ENCODE measurements around the gene RSPO3.
A peak's percentile ranks its signal among the peaks of the same experiment; 100 is the strongest.

RSPO3 gene

DNA sequence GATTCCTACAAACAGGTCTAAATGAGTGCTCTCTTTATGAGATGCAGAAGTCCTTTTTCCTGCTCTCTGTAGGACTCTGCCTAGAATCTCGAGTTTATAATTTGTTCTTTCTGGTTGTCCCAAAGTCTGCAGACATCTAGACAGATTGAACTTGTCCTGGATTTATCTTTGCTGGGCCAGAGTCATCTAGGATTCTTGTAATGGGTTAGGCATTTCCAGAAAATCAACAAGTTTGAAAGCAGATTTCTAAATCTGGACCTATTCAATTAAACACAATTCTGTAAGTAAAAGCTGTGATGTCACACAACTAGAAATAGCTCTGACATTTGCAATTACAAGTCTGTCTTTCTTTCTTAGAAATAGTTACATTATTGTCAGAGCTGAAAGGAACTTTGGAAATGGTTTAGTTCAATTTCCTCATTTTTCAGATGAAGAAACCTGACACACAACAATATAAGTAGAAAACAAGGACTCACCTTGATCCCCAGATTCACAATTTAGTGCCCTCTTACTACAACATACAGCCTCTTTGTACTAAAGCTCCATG is 4.2 kb upstream of the RSPO3 start:
- DNase-seq: no peak

DNA sequence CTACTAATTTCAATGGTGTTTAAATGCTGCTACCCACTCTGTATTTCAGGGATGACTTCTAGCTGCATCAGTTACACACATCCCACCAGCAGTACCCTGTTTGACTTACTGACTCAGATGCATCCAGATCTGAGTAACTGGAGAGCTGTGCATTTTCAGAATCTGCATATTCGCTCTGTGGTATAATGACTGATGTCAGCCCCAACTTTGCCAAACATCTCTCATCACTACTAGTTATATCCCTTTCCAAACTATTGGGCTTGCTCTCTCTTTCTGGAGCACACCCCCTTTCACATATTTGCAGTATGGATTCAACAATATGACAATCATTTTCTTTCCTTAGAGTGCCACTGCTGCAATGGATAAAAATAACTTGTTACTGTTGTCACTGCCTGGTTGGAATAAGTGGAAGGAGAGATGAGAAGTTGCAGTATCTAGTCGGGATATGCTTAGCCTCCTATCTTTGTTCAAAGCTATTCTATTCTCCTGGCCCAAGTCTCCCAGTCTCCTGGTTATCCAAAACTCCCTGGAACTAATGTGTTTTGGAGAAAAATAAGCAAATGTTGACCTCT is 3.3 kb upstream of the RSPO3 start:
- DNase-seq: no peak

DNA sequence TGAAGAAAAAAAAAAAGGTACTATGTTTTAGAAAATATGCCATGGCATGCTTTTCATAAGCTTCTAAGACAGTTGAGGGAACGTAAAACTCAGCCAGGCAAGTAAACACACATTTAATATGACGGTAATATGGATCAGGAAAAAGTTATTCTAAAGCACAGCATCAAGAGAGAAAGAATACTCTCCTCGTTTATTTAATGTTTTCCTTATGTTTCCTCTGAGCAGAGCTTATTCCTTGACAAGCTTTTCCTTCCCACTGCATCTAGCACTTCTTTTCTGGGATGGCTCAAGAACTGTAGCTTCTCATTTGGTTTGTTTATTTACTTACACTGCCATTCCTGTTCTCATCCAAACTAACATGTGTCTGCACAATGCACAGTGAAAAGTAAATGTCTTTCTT is 2.7 kb upstream of the RSPO3 start:
- DNase-seq: no peak

DNA sequence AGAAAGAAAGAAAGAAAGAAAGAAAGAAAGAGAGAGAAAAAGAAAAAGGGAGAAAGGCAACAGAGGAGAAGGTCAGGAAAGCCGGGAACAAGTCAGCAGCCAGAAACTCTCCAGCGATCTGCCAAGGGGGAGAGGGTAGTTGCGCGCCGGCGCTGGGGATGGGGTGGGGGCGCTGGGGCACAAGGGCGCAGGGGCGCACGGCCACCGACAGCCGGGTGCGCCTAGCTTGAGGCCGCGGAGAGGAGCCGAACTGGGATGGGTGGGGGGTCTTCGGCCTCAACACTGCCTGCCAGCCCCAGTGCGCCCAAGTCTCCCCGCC is 533 bp upstream of the RSPO3 start:
- DNase-seq: no peak

DNA sequence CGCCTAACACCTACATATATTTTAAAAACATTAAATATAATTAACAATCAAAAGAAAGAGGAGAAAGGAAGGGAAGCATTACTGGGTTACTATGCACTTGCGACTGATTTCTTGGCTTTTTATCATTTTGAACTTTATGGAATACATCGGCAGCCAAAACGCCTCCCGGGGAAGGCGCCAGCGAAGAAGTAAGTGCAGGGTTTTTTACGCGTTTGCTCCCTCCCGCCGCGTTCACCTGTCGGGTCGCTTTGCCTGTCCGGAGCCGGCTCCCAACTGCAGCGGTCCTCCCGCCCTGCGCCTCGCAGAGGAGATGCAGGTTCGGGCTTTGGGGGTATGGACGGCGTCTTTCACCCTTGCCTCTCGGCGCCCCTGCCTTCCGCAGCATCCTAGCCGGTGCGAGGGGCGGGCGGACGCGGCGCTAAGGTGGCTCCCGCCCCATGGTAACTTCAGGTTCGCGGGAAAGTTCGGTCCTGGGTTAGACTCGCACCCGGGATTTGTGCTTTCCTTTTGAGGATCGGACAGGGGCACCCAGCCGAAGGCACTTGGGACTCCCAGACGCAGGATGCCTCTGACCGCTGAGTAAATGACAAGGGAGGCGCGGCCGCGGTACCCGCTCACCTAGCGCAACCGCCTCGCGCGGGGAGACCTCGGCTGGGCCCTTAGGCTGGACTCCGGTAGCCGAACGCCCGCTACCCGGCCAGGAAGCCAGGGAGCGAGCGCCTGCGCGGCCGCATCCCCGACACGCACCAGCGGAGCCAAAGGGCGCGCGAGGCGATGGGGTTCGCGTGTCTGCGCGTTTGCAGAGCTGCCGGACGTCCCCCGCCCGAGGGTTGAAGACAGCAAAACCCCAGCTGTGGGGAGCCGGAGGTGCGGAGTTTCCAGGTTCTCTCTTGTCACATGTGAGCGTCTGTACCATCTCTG is 891 bp downstream of the RSPO3 start:
- DNase-seq: no peak

DNA sequence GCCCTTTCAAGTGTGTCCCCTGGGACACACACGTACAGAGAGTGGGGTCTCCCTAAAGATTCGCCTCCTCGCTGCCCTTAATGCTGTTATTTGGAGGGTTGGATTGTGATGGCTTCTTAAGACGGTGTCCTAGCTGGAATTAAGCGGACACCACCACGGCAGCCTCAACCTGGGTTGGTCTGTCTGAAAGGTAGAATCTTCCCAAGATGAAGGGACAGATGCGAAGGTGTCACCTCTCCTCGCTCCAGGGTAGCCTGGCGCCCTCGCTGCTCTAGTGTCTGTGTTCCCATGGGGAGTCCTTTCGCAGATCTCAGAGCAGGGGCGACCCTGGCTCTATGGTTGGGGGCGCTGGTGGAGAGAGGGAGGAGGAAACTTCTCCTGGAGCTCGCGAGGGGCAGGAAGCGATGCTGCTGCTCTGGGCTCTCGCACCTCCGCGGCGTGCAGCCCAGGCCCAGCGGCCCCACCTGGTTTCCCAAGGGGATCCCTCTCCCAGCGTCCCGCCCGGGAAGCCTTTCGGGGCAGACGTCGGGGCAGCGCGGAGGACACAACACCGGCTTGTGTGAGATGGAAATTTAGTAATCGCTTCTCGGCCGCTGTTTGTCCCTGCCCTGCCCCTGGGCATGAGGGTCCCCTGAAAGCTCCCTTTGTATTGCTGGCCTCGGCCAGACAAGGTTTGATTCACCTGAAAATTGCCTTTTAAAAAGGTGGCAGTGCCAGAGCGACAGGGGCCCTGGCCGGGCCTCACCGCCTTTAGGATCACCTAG is 1.7 kb downstream of the RSPO3 start:
- no peak for DNase-seq

DNA sequence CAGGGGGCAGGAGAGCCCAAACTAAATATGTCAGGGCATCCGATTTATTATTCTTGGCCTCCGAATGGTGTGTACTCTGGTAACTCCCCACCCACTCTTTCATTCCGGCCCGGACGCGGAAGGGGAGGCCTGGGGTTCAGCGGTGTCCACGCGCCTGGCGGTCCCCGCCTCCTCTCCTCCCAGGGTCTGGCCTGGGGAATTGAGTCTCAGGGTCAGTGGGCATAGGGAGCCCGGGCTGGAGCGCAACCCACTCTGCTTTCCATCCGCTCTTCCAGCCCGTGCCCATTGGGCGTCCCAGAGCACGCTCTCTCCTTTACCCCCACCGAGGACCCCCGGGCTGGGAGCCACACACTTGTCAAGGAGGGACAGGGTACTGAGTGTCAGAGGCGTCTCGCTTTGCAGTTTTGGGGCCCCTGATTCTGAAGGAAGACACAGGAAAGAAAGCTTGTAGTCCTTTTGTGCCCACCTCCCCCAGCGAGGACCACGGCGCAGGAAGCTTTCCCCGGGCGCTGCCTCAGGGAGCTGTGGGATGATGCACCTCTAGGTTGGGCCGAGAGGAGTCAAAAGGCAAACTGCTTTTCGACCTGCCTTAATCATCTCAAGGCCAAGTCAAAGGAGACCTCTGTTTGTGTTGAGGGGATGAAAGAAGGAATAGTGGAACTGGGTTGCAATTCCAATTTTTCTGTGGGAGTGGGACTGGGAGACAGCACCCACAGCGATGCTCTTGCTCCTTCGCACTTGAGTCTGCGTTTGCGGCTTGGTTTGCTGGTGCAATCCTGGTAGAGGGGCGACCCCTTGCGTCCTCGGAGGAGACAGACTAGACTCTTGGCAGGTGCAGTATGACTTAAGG is 2.5 kb downstream of the RSPO3 start:
- DNase-seq: peak; percentile 76

DNA sequence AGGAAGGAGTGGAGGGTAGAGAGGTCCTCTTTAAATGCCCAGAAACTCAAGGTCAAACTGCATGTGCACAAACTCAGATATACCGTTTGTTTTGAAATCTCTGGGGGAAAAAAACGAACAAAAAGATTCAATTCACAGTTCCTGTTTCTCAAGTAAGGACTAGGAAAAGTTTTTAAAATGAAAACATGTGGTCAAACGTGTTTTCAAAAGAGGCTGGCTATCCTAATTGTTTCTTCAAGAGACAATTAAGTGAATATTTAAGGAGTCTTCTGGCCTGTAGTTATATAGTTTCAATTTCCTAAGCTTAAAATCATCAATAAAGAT is 3.1 kb downstream of the RSPO3 start:
- DNase-seq: no peak

DNA sequence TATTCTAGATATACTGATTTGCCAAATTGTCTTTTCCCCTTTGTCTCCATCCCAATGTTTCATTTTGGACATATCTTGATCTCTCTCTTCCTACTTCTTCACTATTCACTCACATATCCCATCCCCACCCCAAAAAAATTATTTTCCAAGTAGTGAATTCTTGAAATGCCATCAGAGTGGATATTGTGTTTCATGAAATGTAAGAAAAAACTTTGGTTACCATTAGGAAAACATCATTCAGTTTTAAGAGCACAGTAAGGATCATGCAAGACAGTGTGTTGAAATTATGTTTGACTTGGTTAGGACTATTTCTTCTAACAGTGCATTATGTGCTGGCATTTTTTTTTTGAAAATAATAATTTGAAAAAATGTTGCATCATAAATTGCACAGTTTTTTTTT is 5.7 kb downstream of the RSPO3 start:
- no peak for DNase-seq

DNA sequence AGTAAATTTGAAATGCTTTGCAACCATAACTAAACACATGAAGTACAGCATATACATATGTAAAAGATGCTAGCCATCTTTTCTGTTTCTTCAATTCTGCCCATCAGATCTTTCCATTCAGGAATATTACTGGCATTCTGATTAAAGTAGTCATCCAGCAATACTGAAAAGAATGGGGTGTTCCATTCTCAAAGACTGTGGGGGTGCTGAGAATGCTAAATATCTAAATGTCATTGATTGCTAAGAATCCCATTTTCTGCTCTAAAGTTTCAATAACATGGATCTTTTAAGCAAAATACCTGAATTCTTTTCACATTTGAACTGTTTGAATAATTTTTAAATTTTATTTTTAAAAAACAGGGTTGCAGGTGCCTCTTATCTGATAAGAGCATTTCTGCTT is 6.2 kb downstream of the RSPO3 start:
- no peak for DNase-seq

DNA sequence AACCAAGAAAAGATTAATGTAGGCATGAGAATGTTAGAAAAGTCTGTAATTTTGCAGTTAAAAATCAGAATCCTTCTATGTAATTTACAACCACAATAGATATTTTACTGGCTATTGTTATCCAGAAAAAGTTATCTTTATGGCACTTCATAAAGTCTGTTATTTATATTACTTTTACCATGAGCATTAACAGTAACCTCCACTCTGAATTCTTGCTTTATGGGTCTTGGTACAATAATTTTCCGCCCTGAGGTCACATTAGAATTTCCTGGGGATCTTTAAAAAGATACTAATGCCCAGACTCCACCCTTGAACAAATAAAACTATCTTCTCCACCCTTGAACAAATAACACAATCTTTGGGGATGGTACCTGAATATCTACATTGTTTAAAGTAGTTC is 9.6 kb downstream of the RSPO3 start:
- no peak for DNase-seq

DNA sequence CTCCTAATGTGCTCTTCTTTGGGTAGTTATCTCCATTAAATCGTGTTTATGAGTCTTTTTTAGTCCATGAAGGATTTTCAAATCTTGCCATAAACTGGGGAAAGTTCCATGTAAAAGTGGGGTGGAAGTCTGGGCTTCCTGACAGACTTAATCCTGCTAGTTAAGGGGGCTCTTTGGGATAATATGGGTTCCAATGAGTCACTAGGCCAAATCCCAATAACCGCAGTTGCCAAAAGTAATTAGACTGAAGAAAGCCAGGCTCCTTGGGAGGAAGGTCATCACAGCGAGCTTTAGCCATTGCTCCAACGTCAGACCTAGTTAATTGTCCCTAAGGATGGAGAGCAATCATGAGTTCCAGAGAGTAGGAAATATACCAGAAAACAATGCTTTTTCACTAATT is 10.8 kb downstream of the RSPO3 start:
- no peak for DNase-seq

DNA sequence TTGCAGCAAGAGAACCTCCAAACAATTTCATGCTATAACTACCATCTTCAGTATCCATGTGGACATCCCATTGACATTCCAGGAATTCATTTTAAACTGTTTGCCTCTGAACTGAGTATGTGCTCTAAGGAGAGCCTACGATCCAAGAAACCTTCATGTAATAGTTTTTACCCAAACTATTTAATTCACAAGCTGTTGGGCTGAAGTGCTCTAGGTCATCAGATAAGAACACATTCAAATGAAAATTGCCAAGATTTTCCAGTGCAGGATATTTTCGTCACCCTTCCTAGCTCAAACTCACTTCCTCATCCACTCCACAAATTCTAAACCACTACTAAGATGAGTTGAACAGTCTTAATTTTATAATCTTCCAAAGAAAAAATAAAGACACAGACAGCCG is 12.8 kb downstream of the RSPO3 start:
- no peak for DNase-seq

DNA sequence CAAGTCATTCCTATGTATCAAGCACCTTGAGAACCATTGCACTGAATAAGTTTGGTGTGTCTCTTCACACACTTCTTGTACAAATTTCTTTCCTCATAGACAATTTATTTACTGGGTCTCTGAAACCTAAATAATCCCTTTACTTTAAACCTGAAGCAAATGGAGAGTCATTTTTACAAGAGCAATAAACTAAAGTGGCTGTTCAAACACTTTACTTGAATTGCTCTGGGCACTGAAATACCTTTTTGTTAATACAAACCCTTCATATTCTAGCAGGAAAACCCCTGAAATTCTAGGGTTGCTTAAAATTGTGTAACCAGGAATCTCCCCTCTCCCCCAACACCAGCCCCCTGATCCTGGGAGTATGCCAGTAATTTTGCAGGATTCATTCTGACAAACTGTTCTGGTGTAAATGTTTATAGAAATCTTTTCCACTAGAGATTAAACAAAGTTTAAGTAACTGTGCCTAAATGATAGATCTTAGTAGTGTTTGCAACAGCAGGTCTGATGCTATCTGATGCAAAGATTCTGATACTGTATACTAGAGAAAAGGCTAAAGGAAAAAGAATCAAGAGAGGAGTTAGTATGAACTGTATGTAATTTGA is 13.4 kb downstream of the RSPO3 start:
- DNase-seq: no peak

DNA sequence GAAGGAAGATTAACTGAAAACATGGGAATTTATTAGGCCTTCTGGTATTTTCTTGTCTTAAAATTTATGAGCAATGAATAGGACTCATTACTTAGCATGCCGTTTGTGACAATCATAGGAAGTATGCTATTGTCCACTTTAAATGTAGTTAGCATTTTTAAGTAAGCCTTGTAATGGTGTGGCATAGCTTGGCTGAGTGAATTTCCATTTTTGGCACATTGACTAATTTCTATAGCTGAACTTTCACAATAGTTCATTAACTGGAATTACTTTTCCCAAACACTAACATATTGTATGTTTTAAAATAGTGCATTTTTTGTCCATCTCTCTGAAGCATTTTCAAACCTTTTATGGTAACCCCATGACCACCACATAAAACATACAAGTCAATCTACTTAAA is 15.7 kb downstream of the RSPO3 start:
- DNase-seq: no peak

DNA sequence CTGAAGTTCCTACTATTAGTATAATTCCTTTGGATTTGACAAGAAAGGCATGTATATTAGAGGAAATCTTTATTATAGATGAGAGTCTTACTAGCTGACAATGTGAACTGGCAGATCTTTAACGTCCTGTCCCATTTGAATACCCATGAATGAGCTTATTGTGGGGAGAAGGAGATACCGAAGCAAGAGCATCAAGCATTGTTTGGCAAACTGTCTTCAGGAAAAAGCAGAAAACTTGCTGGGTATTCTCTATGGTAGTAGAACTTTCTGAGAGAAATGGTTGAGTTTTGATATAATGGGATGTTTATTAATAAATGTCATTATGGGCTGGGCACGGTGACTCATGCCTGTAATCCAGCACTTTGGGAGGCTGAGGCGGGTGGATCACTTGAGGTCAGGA is 18.3 kb downstream of the RSPO3 start:
- no peak for DNase-seq

DNA sequence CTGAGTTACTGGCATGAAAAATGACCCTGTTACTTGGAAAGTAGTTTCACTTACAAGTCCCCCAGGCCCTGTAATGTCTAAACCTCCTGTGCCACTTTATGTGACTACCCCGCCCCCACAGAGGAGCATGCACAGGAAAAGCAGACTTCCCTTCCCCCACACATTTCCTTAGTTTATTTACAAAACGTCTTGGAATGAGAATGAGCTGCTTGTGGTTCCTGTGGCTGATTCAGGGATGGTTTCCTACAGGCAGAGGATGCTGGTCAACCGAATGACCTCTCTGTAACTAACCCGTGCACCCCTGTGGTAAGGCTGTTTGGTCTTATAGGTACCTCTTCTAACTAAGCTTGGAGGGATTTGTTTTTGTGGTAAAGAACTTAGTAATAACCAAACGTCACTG is 28.5 kb downstream of the RSPO3 start:
- DNase-seq: no peak

DNA sequence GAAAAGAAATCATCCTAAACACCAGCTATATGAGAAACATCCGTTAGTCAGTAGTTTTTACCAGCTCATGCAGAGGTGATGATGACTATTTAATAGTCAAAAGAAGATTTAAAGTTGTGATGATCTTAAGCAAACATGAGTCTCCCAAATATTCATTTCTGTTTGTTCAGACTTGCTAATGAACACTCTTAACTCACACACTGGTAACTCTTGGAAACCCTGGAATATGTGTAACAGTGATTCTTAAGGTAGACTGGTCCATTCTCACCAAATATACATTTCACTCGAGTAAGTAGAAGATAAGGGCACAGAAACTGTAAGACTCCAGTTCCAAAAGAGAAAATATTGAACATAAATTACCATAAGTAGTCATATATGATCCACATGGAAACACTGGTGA is 29.1 kb downstream of the RSPO3 start:
- no peak for DNase-seq

DNA sequence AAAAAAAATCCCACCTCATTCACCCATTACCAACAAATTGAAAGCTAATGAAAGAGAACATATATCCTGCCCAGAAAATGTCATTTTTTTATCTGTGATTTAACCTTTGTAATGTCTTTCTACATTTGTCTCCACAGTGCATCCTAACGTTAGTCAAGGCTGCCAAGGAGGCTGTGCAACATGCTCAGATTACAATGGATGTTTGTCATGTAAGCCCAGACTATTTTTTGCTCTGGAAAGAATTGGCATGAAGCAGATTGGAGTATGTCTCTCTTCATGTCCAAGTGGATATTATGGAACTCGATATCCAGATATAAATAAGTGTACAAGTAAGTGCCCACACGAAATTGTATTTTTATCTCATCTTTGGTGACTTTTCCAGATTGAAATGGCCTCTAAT is 30.0 kb downstream of the RSPO3 start:
- DNase-seq: no peak

DNA sequence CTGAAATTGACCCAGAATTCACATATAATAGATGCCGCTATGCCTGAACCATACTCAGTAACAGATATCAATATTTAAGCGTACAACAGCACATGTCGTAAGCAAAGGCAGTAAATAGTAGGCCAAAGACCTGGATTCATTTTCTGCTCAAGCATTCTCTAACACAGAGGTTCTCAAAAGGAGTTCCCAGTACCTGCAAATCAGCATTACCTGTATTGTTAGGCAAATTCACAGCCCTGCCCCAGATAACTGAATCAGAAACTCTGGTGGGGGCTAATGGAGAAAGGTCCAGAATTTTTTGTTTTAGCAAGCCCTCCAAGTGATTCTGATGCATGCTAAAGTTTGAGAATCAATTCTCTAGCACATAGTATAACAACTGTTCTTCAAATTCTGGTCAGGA is 36.0 kb downstream of the RSPO3 start:
- no peak for DNase-seq

DNA sequence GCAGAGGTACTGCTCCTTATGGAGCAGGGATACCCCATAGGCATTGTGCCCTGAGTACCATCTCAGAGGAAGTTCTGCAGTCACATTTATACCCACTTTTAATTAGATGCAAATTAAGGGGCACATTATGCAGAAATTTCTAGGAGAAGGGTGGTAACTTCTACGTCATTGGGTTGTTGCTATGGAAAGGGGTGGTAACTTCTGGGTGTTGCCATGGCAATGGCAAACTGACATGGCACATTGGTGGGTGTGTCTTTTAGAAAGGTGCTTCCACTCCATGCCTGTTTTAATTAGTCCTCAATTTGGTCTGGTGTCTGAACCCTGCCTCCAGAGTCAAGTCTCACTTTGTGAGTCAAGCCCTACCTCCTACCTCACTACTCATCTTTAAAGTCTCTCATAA is 42.0 kb downstream of the RSPO3 start:
- no peak for DNase-seq

DNA sequence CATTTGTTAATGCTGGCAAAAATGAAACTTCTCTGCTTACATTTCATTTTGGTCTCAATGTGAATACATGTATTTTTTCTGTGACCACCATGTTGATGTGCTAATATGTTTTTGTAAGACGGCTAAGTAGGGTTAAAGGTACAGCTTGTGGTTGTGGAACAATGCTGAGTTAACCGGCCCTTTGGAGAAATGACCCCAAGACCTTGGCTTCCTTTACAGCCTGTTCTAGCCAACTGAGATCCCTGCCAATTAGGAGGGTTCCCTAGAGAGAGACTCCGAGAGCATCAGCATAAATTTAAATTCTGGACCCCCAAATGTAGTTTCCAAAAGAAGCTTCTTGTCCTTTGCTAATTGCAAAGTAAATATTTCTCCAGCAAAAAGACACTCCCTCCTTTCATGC is 44.4 kb downstream of the RSPO3 start:
- no peak for DNase-seq

DNA sequence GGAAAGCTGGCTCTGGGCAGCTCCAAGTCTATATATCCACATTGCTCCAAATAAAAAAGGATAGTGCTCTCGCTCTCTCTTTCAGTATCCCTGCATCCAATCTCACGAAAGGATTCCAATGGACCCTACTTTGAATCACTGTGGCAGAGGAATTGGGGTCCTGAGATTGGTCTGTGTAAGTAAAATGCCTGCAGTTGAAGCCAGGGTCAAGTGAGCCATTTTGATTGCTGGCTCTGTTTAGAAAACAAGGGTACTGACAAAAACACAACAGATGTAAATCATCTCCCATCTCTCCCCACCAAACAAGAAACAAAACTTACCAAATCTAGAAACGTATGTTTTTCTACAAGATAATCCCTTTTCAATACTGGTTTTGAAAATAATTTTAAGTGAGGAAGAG is 45.6 kb downstream of the RSPO3 start:
- no peak for DNase-seq
